A549 (cell line): ENCODE results near the gene SSPN. TPM values are rescaled to one million over a fixed set of nuclear protein-coding genes. Genes with fewer than 3 reads are reported as not detected.

Experiments used
- ATAC-seq, 2 experiments: fragments of 200-7000 bp in 1 of 2; fragments of >200 bp in 1 of 2; cut with Nextera tagmentation in 1 of 2; cut with Tn5 transposase in 1 of 2; 3 replicates each; pipeline versions ENCODE4 v1.8.0 to v1.9.1; 2018 to 2020; ENCODE audit warnings: mild to moderate bottlenecking in 1 of 2, moderate library complexity in 1 of 2
- CTCF ChIA-PET: fragments of 300-600 bp; sonication (Branson Sonifier 250); formaldehyde crosslinking; extraction: SDS; loops from one replicate; lab custom pipeline; 2021; ENCODE audit warnings: antibody characterized with exemption, inconsistent platforms; lab: Yijun Ruan, JAX
- POLR2A ChIA-PET: fragments of 350-600 bp; formaldehyde crosslinking; extraction: SDS; loops from one replicate; lab custom pipeline; 2021; ENCODE audit warnings: antibody characterized with exemption, inconsistent platforms; lab: Yijun Ruan, JAX
- DNase-seq, 2 experiments: peaks; one replicate each; pipeline versions ENCODE4 v3.0.0 to v3.0.0-alpha.2; 2011 to 2016; ENCODE audit warnings: low read depth in 1 of 2, low spot score in 1 of 2
- FAIRE-seq: peaks from 2 replicates; lab custom pipeline; 2011; peaks lifted over from hg19 to GRCh38; lab: Jason Lieb, UNC
- H3K27ac ChIP-seq, 2 experiments: fragments of >200 bp; sonication (Bioruptor Twin); formaldehyde crosslinking; 3 replicates each; pipeline ENCODE4 v1.5.1; 2016 to 2017
- H3K4me1 ChIP-seq: fragments of >200 bp; sonication (Bioruptor Twin); formaldehyde crosslinking; 3 replicates; pipeline ENCODE4 v1.6.1; 2016
- H3K4me2 ChIP-seq: fragments of >200 bp; sonication (Bioruptor Twin); formaldehyde crosslinking; 3 replicates; pipeline ENCODE4 v1.6.1; 2016
- H3K4me3 ChIP-seq: fragments of >200 bp; sonication (Bioruptor Twin); formaldehyde crosslinking; 3 replicates; pipeline ENCODE4 v1.5.1; 2016
- H3K9me3 ChIP-seq: fragments of >200 bp; sonication (Bioruptor Twin); formaldehyde crosslinking; 3 replicates; pipeline ENCODE4 v1.6.1; 2016
- BHLHE40 ChIP-seq: IDR thresholded peaks from 2 replicates; pipeline ENCODE4 v1.6.1; 2012; ENCODE audit warnings: low read depth, low read length, inconsistent platforms
- CEBPB ChIP-seq, 2 experiments: fragments of >200 bp in 1 of 2; sonication (Bioruptor Twin) in 1 of 2; formaldehyde crosslinking in 1 of 2; IDR thresholded peaks; 2 replicates each; pipeline ENCODE4 v1.6.1; 2012 to 2016
- CHD4 ChIP-seq: fragments of 200-600 bp; sonication (generic); IDR thresholded peaks from 2 replicates; pipeline ENCODE4 v1.6.1; 2016; ENCODE audit warnings: antibody characterized with exemption, mild to moderate bottlenecking, borderline replicate concordance
- E2F6 ChIP-seq: IDR thresholded peaks from 2 replicates; pipeline ENCODE4 v1.6.1; 2012; ENCODE audit warnings: low read depth, borderline replicate concordance
- EHMT2 ChIP-seq: fragments of 200-600 bp; sonication (generic); IDR thresholded peaks from 2 replicates; pipeline ENCODE4 v1.6.1; 2016; ENCODE audit warnings: antibody characterized with exemption, low read depth, mild to moderate bottlenecking, moderate library complexity
- EP300 ChIP-seq, 2 experiments: fragments of >200 bp; sonication (Bioruptor Twin); formaldehyde crosslinking; IDR thresholded peaks; 2 replicates in 1 of 2; 3 replicates in 1 of 2; pipeline ENCODE4 v1.6.1; 2016 to 2017
- FOXS1 ChIP-seq: fragments of 250-450 bp; sonication (Bioruptor Pico); IDR thresholded peaks from 2 replicates; pipeline ENCODE4 v1.5.0; 2020; ENCODE audit warnings: mild to moderate bottlenecking, moderate library complexity
- HDAC2 ChIP-seq: fragments of 200-600 bp; sonication (generic); IDR thresholded peaks from 2 replicates; pipeline ENCODE4 v1.6.1; 2016
- HOXB13 ChIP-seq: fragments of 250-450 bp; sonication (Bioruptor Pico); IDR thresholded peaks from 2 replicates; pipeline ENCODE4 v1.5.0; 2020; ENCODE audit warnings: low read depth, mild to moderate bottlenecking, moderate library complexity
- JUNB ChIP-seq: fragments of >200 bp; sonication (Bioruptor Twin); formaldehyde crosslinking; IDR thresholded peaks from 2 replicates; pipeline ENCODE4 v1.6.1; 2016
- MAX ChIP-seq: IDR thresholded peaks from 2 replicates; pipeline ENCODE4 v1.6.1; 2012
- NPAS2 ChIP-seq: fragments of 250-450 bp; sonication (Bioruptor Pico); IDR thresholded peaks from 2 replicates; pipeline ENCODE4 v1.8.0; 2022; ENCODE audit warnings: mild to moderate bottlenecking, moderate library complexity, borderline replicate concordance
- NR3C1 ChIP-seq: fragments of >200 bp; sonication (Bioruptor Twin); formaldehyde crosslinking; IDR thresholded peaks from 3 replicates; pipeline ENCODE4 v1.6.1; 2017
- PBX3 ChIP-seq: IDR thresholded peaks from 2 replicates; pipeline ENCODE4 v1.6.1; 2012
- PHF8 ChIP-seq: fragments of 200-600 bp; sonication (generic); IDR thresholded peaks from 2 replicates; pipeline ENCODE4 v1.6.1; 2016; ENCODE audit warnings: low read depth, mild to moderate bottlenecking, antibody characterized with exemption, moderate library complexity, borderline replicate concordance
- POLR2A ChIP-seq: IDR thresholded peaks from 2 replicates; pipeline ENCODE4 v1.6.1; 2012; ENCODE audit warnings: mild to moderate bottlenecking, low read length
- RAD21 ChIP-seq, 2 experiments: fragments of >200 bp in 1 of 2; sonication (Bioruptor Twin) in 1 of 2; formaldehyde crosslinking in 1 of 2; IDR thresholded peaks in 1 of 2; conservative IDR thresholded peaks in 1 of 2; 2 replicates in 1 of 2; 3 replicates in 1 of 2; pipeline ENCODE4 v1.6.1; 2012 to 2018; ENCODE audit warnings: inconsistent platforms in 1 of 2
- RCOR1 ChIP-seq: fragments of 150-350 bp; IDR thresholded peaks from 2 replicates; pipeline ENCODE4 v1.6.1; 2014; ENCODE audit warnings: antibody characterized with exemption, low read length, low read depth
- REST ChIP-seq: fragments of 200-600 bp; sonication (generic); IDR thresholded peaks from 2 replicates; pipeline ENCODE4 v1.6.1; 2016; ENCODE audit warnings: antibody characterized with exemption, mild to moderate bottlenecking, moderate library complexity
- ZFP36 ChIP-seq: fragments of 450-650 bp; IDR thresholded peaks from 2 replicates; pipeline ENCODE4 v1.6.1; 2014; ENCODE audit warnings: borderline replicate concordance; ENCODE audit not compliant: partially characterized antibody
- ZNF302 ChIP-seq: fragments of 250-450 bp; sonication (Bioruptor Pico); IDR thresholded peaks from 2 replicates; pipeline ENCODE4 v1.9.0; 2021; ENCODE audit warnings: inconsistent platforms, mild to moderate bottlenecking, moderate library complexity
- WGBS: methylation state at CpG from one replicate; pipeline ENCODE4 v1.1.6; 2017; ENCODE audit errors: missing lambda C conversion rate; 5-methylcytosine and 5-hydroxymethylcytosine counted together
- polyA plus RNA-seq, 4 experiments: library from polyadenylated mRNA; depleted of rRNA in 3 of 4; stranded (reverse); fragments of >200 nt; fragmentation: RNase III in 1 of 4; extraction: RNeasy Plus Mini Kit Qiagen cat#74134 plus additional on column Dnase treatment in 1 of 4; gene quantifications; 2 replicates in 3 of 4; 3 replicates in 1 of 4; pipeline ENCODE4 v1.2.3, GENCODE V29; 2011 to 2017
- TF ChIP-seq, protein P1 (sequence below): fragments of >200 bp; sonication (Bioruptor Twin); formaldehyde crosslinking; IDR thresholded peaks from 3 replicates; pipeline ENCODE4 v1.6.1; 2016
- TF ChIP-seq, protein P2 (sequence below): fragments of 250-450 bp; sonication (Bioruptor Pico); IDR thresholded peaks from 2 replicates; pipeline ENCODE4 v1.5.0; 2021; ENCODE audit warnings: mild to moderate bottlenecking, moderate library complexity, borderline replicate concordance

Gene SSPN
- polyA plus RNA-seq, 2 of the 4 experiments (the other 2 are of a cell fraction) = 0.85 to 2.6 TPM

DNA sequence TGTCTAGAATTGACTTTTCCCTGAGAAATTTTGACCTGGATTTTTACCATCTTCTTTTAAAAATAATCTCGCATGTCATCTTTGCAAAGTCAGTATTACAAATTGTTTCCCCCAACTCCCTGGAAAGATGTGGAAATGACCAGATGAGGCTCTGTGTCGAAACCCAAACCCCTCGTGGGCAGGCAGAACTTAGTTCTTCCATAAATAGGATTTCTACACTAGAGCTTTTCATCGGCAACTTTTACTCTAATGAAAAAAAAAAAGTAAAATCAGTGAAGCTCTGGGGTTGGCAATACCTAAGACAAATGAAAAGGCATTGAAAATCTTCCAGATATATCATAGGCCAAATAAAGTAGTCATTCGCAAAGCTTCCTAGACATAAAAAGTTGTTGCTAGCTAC lies 17.0 kb downstream of the SSPN start (continued):
- TF ChIP-seq FOXS1 (no peak), PBX3 (no peak), PHF8 (no peak), NPAS2 (CRISPR knock-in tag) (no peak), E2F6 (no peak), CHD4 (no peak), ZNF302 (CRISPR knock-in tag) (no peak)
- TF ChIP-seq, all 56 proteins: peak for 0

DNA sequence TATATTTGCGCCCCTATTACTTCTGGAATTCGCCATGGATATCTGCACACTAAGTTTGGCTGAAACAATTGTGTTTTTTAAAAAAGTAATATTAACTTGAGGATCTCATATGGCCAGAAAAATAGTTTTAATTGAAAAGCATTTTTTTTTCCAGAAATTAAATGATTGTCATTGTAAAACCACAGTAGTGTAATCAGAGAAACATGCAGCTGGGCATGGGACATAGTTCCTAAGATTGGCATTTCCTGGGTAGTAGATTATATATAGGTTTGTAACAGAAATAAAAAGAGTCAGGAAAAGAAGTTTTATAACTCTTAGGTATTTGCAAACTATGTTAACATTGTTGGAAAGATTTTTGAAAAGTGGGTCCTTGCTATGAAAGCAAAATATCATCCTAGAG lies 17.6 kb downstream of the SSPN start:
- DNase-seq (no peak), ATAC-seq (no peak), FAIRE-seq (no peak)
- 87% methylated on average over 2 of the region's 2 CpGs for WGBS
- POLR2A ChIA-PET = no interaction called here
- CTCF ChIA-PET = interaction anchor here (1.2 kb wide), 1 partner anchor 8 kb away, joined by 4 read pairs; no protein-coding TSS in a partner anchor
- peaks cover 5% of the 10 kb centered on the region; the same call in 1 of the 3 replicates for H3K9me3 ChIP-seq
- H3K4me2 ChIP-seq = no peak overlapping the region
- no peak overlapping the region for H3K27ac ChIP-seq
- no peaks in the 10 kb centered on the region for H3K4me1 ChIP-seq
- H3K4me3 ChIP-seq = no peak overlapping the region
- TF ChIP-seq NR3C1 (no peak), MAX (no peak), ZFP36 (no peak), JUNB (no peak), RCOR1 (no peak), BHLHE40 (no peak), CEBPB (IDR thresholded peaks at IDR 0.05) (no peak), POLR2A (no peak), HDAC2 (no peak), EP300 (IDR thresholded peaks at IDR 0.05) (no peak), PBX3 (no peak), HOXB13 (CRISPR knock-in tag) (no peak)
- TF ChIP-seq, protein P1, sequence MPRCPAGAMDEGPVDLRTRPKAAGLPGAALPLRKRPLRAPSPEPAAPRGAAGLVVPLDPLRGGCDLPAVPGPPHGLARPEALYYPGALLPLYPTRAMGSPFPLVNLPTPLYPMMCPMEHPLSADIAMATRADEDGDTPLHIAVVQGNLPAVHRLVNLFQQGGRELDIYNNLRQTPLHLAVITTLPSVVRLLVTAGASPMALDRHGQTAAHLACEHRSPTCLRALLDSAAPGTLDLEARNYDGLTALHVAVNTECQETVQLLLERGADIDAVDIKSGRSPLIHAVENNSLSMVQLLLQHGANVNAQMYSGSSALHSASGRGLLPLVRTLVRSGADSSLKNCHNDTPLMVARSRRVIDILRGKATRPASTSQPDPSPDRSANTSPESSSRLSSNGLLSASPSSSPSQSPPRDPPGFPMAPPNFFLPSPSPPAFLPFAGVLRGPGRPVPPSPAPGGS = no peak

GRCh38 chr12:26214121-26214520 lies 18.7 kb downstream of the SSPN start:
- Histone ChIP-seq H3K27ac (no peak overlapping the region), H3K4me1 (no peaks in the 10 kb centered on the region), H3K4me2 (no peak overlapping the region), H3K9me3 (peaks cover 5% of the 10 kb centered on the region; the same call in 1 of the 3 replicates), H3K4me3 (no peak overlapping the region)
- 15% methylated on average over 2 of the region's 2 CpGs for WGBS
- ATAC-seq (no peak), DNase-seq (no peak), FAIRE-seq (no peak)
- CTCF ChIA-PET = interaction anchor here (0.7 kb wide), 1 partner anchor 8 kb away, joined by 3 read pairs; no protein-coding TSS in a partner anchor
- POLR2A ChIA-PET = no interaction called here
- TF ChIP-seq RAD21 (conservative IDR thresholded peaks at IDR 0.05 in 1 of 2, IDR thresholded peaks at IDR 0.05 in 1 of 2) (no peak), PBX3 (no peak), NPAS2 (CRISPR knock-in tag) (no peak), REST (no peak), JUNB (no peak), EHMT2 (no peak), NR3C1 (no peak)
- TF ChIP-seq, protein P2, sequence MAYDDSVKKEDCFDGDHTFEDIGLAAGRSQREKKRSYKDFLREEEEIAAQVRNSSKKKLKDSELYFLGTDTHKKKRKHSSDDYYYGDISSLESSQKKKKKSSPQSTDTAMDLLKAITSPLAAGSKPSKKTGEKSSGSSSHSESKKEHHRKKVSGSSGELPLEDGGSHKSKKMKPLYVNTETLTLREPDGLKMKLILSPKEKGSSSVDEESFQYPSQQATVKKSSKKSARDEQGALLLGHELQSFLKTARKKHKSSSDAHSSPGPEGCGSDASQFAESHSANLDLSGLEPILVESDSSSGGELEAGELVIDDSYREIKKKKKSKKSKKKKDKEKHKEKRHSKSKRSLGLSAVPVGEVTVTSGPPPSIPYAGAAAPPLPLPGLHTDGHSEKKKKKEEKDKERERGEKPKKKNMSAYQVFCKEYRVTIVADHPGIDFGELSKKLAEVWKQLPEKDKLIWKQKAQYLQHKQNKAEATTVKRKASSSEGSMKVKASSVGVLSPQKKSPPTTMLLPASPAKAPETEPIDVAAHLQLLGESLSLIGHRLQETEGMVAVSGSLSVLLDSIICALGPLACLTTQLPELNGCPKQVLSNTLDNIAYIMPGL (CRISPR knock-in tag) = no peak
